Mesenteric fat pad (tissue), 1 donor: ENCODE measurements around the gene ZNF521. TPM values are rescaled to one million over a fixed set of nuclear protein-coding genes. Genes with fewer than 3 reads are reported as not detected.

ENCODE experiments used
- DNase-seq: peaks from one replicate; pipeline ENCODE4 v3.0.0-alpha.2; 2020; ENCODE audit warnings: low spot score
- total RNA-seq: library from RNA; stranded (reverse); fragmentation: NEBNext Ultra II Directional; extraction: Animal tissue kit (Norgen Biotek cat#: 25700); gene quantifications from one replicate; pipeline ENCODE4 v1.2.1, GENCODE V29; 2021
- donor health status: DM: yes; HTN: yes; CAD: no.

The ZNF521 gene
- total RNA-seq, 1 donor from 2014 or later: 20.4 TPM

DNA sequence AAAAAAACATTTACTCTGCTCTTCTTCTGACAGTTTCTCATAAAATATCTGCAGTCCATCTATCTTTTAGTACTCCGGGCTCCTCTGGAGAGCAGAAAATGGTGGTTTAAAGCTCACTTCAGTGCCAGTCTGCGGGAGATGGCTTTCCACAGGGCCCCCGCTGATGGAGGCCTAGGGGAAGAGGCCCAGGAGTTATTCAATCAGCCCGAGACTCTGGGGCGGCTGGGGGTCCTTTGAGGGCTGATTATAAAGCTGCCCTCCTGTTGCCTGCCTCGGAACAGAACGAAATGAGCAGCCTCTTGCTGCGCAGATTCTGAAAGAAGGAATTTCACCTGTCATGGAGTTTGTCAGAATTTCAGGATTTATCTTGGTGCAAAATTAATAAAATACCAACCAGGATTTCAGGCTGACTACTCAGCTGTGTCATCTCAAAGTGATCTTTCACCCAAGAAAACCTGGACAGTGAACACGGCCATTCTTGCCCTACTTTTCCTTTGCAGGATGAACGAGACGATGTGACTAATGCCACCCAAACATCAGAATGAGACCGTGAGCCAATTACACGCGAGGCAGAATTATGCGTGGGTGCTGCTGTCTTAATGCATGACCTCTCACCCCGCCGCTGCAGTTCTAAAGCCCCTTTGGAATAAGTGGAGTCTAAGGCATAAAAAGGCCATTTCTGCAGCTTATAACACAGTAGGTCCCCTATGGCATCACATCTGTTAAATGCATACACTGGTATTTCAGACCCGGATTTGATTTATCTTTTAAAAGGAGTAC lies 273.8 kb downstream of the ZNF521 start:
- DNase-seq: no peak

DNA sequence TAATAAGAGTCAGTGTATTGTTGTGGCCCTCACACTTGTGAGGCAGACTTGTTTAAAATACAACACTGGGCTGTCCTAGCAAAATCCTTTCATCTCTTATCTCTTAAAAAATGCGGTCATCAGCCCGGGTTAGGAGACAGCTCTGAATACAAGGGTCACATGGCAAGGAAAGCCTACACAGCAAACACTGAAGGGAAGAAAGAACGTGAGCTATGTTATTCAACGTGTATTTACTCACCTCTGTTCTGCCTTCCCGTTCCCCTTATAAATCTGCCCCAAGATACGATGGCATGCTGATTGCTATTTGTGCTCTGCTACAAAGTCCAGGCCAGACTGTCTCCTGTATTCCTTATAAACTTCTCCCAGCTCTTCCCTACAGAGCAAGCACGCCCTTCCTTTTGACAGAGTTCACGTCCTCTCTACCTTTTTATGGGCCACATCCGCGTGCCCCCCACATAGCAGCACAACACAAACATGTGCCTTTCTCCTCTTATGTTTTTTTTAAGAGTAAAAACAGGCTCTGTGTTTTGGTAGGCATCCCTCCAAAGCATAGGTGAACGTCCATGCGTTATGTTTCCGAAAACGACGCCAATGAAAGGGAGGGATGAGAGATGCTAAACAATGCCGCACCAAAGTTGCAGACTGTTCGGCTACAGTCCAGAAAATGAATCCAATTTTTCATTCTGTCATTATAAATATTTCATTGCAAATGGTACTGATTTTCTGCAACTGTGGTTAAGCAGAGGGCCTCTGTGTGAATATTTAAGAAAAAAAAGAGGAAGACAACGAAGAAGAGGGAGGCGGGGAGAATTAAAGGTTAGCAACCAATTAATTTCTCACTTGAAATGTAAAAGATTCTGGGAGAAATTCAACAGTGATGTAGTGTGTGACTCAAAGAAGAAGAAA lies 274.7 kb downstream of the ZNF521 start:
- no peak for DNase-seq

DNA sequence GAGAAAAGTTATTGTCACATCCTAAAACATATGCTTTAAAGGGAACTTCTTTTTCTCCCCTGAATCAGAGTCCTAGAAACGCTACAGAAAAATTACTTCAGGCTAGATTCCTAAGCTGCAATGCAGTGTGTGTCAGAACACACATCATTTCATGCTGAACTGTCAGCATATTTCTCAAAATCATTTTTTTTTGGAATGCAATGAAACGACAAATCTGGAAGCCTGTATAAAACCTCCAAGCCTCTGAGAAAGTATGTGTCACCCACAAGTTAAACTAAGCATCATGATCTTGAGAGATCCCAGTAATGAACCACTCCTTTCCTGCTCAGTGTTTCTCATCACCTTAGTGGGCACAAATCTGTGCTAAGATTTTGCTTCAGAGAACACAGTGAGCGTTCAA lies 276.2 kb downstream of the ZNF521 start:
- DNase-seq: no peak

DNA sequence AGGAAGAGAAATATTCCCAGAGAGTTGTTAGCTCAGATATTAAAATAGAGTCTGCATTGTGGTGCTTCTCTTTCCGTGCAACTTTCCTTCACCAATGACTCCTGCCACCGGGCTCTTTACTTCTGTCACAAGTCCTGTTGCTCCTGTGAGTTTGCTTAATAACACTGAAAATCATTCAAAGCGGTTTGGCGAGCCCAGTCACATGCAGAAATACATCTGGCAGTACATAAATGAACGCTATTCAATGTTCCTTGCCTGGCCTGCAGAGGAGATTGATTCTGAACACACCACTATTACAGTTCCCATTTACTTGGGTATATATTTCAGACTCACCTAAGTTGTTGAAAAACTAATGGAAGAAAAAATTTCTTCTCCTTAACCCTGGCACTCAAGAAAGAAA lies 276.6 kb downstream of the ZNF521 start:
- no peak for DNase-seq

DNA sequence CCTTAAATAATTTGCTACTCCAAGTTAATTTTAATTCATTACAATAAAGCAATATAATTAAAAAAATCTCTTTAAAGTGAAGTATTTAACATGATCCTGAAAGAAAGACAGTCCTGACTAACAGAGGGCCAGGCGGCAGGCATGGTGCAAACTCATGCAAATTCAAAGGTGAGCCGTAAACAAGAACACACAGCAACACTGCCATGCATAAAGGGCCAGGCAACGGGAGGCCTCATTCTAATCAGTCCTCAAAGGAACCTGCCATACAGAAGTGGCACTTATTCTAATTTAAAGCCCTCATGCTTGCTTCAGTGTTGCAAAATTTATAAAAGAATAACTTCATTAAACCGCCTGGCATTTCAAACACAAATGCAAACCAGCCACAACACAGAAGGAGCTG lies 277.0 kb downstream of the ZNF521 start:
- DNase-seq: no peak

DNA sequence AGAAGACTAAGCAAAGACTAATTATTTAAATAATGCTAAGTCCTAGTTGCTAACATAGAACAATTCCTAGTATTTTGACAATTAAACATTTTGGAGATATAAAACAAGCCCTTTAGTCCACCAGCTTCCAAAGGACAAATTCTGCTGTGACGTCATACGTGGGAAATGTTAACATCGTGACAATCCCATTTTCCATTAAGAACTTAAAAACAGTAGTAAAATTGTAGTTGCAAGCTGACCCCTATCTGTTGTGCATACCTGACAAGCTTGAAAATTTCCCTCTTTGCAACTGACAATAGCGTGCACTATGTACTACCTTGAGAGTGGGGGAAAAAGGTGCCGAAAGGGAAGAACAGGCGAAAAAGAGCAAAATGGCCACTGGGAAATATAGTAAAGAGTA lies 279.8 kb downstream of the ZNF521 start:
- DNase-seq: no peak

DNA sequence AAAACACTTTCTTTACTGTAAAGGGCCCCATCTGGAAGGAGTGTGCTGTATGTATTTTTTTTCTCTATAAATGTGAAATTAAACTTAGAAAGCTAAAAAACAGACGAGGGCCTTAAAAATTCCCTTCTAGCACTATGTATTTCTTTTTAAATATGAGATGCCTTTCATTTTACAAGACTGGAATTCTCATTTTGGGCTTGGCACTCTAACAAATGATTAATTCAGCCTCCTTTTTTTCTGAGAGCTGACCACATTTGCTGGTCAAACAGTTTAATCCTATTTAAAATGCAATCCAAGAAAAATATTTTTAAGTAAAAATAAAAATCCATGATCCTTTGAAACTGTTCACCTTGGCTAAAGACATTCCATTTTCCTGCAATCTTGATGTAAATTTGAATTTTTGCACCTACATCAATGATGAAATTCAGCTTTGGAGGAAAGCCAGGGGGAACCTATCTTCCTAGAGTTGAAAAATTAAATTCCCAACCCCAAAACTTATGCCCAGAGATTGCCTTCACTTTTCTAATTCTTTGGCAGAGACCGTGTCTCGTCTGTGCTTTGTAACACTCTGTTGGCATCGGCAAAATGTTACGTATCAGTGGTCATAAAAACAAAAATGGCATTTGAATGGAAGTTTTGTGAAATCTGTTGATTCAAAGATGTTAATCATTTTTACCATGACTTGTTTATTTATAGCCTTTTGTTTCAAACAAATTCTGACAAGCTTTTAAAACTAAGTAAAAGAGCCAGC lies 284.5 kb downstream of the ZNF521 start:
- DNase-seq: no peak

DNA sequence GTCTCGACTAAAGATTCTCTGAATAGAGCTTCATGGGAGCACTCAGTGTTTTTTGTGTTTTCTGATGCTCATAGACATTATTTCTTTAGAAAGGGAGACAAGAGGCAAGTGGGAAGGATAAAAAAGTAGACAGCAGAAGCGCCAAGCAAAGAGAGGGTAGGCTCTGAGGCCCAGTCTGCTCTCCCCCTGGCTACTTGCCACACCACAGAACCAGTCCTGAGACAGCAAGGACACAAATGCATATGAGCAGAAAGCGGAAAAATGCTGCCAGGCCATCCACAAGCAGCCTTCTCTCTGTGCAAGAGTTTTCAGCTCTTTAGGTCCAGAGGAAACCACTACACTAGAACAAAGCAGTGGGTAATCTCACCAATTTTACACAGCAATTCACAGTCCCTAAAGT lies 285.4 kb downstream of the ZNF521 start:
- no peak for DNase-seq

DNA sequence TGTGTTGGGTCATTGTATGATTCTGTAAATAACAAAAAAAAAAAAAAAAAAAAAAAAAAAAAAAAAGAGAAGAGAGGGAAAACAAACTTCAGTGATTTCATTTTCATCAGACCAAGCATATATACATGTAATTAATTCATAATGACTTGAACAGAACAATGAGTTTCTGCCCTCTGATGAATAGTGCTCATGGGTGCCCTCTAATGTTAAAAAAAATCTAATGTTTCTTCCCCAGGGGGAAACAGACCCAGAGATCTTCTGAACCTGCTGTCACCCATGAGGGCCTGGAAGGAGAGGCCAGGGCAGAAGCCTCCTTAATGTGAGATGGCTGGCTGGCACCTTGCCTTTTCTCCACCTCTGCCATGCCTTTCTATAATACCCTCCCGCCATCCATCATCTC lies 289.2 kb downstream of the ZNF521 start:
- DNase-seq: no peak

DNA sequence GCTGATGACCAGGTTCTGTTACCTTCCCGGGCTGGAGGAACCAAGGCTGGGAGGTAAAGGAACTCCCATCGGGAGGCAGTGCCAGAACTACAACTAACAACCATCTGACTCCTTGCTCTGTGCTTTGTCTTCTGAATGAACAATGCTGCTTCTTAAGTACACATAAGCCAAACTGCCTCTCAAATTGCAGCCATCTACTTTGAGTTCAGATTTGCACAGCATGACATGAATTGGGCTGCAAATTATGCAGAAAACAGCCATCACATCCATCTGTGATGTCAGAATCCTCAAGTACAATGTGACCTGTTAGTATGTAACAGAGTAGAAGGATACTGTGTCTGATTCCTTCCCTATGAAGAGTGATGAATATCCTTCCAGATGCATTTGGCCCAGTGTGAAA lies 290.6 kb downstream of the ZNF521 start:
- DNase-seq: no peak

DNA sequence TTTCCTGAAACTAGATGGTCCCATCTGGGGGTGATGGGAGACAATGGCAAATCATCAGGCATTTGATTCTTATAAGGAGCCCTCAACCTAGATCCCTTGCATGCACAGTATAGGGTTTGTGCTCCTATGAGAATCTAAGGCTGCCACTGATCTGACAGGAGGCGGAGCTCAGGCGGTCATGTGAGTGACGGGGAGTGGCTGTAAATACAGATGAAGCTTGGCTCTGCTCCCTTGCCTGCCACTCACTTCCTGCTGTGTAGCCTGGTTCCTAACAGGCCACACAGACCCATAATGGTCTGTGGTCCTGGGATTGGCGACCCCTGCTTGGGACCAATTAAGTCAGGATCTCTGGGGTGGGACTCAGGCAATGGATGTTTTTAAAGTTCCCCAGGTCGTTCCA lies 293.4 kb downstream of the ZNF521 start:
- DNase-seq: no peak

DNA sequence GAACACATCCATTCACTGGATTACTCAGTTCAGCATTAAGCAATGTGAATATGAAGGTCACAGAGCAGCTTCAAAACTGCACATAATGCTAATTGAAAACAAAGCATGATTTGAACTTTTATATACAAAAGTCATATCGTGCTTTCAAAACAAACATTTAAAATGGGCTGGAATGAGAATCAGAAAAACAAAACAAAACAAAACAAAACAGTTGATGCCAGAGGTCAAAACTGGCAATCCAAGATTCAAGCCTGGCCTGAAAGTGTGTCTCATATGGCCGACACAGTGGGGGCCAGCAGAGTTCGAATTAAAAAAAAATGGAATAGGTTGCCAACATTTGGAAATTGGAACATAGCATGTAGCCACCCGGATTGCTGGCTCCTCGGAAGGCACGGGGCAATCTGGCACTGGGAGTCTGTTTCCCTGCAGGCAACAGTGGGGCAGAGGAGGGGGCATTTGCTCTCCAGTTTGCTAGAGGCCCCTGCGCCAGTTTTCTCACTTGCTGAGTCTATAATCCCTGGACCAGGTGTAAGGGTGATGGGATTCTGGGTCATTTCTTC lies 294.4 kb downstream of the ZNF521 start:
- DNase-seq: no peak

DNA sequence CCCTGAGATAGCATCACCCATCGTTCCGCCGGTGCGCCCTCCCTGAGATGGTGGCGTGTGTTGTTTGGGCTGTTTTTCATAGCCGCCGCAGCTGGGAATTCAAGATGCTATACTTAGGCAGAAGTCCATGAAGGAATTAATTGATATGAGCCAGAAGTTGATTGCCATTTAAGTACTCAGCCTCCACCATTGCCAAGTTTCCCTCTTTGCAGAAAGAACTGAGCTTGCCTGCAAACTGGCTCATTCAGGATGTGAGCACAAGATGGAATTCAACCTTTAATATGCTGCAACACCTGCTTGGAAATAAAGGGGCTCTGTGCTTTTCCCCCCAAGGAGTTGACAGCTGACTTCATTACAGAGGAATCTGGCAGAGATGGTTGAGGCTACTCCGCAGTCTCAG lies 295.5 kb downstream of the ZNF521 start:
- no peak for DNase-seq

DNA sequence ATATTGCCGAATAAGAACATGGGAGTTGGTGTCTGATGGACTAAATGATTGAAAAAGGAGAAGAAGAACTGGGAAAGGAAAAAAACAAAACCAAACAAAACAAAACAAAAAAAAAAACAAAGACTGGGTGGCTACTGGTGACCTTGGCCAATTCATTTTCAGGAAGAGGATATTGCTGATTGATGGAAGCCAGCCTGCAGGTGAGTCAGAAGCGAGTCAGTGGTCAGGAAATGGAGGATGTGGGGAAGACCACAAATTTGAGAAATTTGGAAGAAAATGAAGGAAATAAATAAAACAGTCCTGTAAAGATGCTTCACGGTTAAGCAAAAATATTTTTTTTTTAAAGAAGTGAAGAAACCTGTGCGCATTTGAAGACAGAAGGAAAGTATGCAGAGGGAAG lies 296.9 kb downstream of the ZNF521 start:
- no peak for DNase-seq

DNA sequence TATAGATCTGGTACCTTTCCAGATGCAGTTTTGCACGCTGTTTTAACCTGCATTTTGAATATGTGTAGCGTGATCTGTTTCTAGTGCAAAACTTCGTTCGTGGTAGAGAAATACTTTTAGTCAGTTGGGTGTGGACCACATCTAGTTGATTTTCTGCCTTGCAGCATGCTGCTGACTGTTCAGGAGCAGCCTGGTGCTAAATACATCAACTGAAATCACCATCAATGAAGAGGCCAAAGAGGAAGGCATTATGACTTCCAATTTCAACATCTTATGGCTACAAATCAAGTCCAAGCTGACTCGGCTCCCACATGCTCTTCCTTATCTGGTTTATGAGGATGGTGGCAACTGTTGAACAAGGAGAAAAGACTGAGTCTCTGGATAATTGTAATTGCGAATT lies 298.5 kb downstream of the ZNF521 start:
- no peak for DNase-seq

DNA sequence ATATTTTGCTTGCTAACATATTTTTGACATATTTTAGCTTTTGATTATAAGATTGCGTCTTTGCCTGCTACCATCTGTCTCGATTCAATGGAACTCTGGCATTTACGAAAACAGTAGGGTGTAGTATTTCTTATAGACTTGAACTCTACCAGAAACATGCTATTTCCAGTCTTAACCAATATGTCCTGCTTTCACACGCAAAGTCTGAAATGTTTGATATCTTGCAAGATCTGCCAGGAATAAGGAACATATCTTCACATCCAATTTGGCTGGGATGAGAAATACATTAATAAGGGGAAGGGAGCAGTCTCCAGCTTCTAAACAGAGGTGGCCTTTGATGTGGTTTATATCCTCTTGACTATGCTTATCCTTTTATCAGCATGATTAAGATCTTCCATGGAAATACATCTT lies 299.4 kb downstream of the ZNF521 start:
- DNase-seq: no peak

DNA sequence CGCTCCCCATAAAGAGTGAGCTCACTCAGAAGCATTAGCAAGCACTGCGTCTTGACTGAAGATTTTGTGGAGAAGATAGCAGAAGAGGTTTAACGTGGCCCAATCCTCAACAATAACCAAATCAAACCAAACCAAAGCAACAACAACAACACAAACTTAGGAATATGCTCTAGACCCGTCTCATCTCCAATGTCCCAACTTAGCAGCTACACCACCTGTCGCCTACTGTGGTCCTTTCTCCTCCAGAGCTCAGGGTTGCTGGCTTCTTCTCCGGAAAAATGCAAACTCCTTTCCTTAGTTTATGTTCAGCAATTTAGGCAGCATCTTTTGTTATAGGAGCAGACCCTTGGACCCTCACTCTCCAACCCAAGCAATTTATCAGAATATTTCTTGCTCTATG lies 301.4 kb downstream of the ZNF521 start:
- no peak for DNase-seq

DNA sequence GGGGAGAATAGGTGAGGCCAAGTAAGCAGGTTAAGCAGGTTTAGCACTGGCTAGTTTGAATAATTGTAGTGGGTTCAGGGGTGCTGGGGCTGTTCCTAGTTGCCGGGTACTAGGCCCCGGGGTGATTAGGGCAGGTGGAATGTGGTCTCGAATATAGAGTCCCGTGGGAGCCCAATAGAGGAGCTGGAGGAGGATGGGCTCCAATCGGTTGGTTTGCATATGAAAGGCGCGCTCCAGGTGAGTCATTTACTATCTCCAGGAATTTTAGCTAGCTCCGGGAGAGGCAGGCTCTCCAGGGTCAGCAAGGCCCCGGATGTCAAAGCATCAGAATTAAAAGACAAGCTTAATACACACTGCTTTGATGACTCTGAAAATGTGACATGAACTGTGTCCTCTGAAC lies 304.0 kb downstream of the ZNF521 start:
- no peak for DNase-seq

DNA sequence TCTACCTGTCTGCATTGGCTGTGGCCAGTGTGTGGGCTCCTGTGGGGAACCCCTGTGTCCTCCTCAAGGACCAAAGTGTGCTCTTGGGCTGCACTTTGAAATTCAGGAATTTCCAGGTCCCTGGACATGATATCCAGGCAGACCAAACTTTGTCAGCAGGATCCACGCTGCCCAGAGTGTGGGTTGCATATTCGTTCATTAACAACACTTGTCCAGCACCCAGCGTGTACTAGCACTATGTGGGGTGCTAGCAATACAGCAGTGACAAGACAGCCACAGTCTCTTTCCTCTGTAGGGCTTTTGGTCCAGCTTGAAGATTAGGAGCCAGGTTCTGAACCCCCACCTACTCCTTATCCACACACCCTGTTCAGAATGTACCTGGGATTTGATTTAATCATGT lies 304.5 kb downstream of the ZNF521 start:
- no peak for DNase-seq

DNA sequence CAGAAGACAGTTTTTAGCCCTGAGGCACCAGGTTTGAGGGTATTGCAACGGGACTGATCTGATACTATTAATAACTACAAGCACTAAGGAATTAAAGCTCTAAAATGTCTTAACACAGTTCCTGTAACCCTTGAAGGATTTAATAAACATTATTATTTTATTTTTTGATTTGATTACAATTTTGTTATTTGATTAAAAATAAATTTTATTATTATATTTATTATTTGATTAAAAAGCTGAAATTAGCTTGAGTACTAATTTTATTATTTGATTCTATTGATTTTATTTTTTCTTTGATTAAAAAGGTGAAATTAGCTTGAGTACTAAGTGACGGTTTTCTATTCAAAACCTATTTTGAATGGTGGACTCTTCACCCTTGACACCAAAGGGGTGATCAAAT lies 307.3 kb downstream of the ZNF521 start:
- no peak for DNase-seq

DNA sequence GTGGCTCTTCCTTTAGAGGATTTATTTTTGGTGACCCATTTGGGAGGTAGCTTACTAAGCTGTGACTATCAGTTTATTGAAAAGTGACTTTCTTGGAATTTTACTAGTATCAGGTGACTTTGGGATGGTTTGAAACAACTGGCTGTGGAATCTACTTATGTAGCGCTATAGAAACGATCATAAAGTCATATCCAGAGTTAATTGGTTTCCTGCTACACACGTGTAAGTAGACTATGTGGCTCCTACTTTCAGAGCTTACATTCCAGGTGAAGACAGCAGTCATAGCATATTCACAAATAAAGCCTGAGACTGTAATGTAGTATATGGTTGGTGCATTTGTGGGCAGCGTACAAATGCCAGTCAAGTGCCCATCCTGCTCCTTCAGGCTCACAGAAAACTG lies 308.9 kb downstream of the ZNF521 start:
- DNase-seq: no peak

DNA sequence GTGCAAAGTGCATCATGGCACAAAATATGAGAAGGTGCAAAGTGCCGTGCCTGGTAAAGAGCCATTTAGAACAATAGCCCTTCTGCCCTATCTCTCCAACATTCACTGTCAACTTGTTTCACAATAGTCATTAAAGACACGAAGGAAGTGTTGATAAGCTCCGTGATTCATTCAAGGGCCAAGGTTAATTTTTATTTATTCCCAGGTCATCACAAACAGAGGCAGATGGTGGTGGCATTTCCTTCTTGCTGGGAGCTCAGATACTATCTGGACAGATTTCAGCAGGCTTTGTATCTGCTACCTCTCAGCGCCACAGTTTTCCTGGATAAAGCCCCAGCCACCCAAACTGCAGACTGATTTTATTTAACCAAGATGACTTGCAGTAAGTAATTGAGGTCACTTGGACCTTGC lies 309.3 kb downstream of the ZNF521 start:
- no peak for DNase-seq
